ENCODE data around the gene PSEN1. TPM values are rescaled to one million over a fixed set of nuclear protein-coding genes. Genes with fewer than 3 reads are reported as not detected.

The PSEN1 gene
- total and polyA plus RNA-seq, 2 of the 8 experiments (the other 6 are each of a cell fraction or from before 2014, with no cell fraction given) = 10.1 to 38.7 TPM

GRCh38 chr14:73237786-73238423 lies 101.6 kb downstream of the PSEN1 start:
- H3K4me1 ChIP-seq (replicated peaks in 1 of 4; ENCODE audit: control insufficient read depth in 3 of 4, insufficient read depth in 4 of 4, low read length in 3 of 4) = peaks cover 3 to 54% (median 34%) of the 10 kb centered on the region in 4 experiments
- H2BK120ac ChIP-seq (replicated peaks; ENCODE audit: low read depth, low read length) = no peak overlapping the region
- H2BK12ac ChIP-seq (ENCODE audit: low read depth, low read length) = no peak overlapping the region
- H4K8ac ChIP-seq (ENCODE audit: extremely low read depth, insufficient read depth, low read length) = peak overlapping the region; percentile 53; the same call in 1 of the 2 replicates
- 0 out of 8 replicates have a peak, but pooled peaks cover 0 to 3% (median 0%) of the 10 kb centered on the region in 4 experiments for H3K36me3 ChIP-seq (ENCODE audit: control insufficient read depth in 2 of 4, insufficient read depth in 4 of 4, low read length in 3 of 4)
- H3K4me3 ChIP-seq (ENCODE audit: extremely low read depth in 1 of 4, insufficient read depth in 2 of 4, low read depth in 3 of 4, low read length in 4 of 4) = peak overlapping the region; percentile 55 to 62 (median 60)
- WGBS, 2 experiments (ENCODE audit: extremely low coverage in 1 of 2, insufficient coverage in 1 of 2, insufficient read length in 1 of 2, insufficient replicate concordance in 2 of 2, low coverage in 1 of 2, low lambda C conversion rate in 2 of 2, missing lambda C conversion rate in 1 of 2) = 1% methylated on average over 57 of the region's 73 CpGs; no CpG with 5 or more reads in 1 of the 2 experiments
- no peak overlapping the region for H3K27ac ChIP-seq (ENCODE audit: low read depth, low read length)
- no peak overlapping the region for H2BK5ac ChIP-seq (ENCODE audit: low read depth, low read length)
- H3K23me2 ChIP-seq (ENCODE audit: low read depth, low read length) = peaks cover 22% of the 10 kb centered on the region
- no peak overlapping the region for H3K23ac ChIP-seq (ENCODE audit: insufficient read length)
- no peak overlapping the region for H2BK20ac ChIP-seq (ENCODE audit: low read length)
- peak overlapping the region in 1 of 4 experiments; percentile 58; a peak in 3 of 7 replicates for H3K9ac ChIP-seq (replicated peaks in 1 of 4; ENCODE audit: extremely low read depth in 1 of 4, low read depth in 3 of 4, low read length in 3 of 4)
- peaks cover 6 to 29% (median 20%) of the 10 kb centered on the region in 4 experiments for H3K27me3 ChIP-seq (replicated peaks in 1 of 4; ENCODE audit: control insufficient read depth in 3 of 4, extremely low read depth in 1 of 4, insufficient read depth in 3 of 4, low read length in 3 of 4)
- POLR2A ChIA-PET (ENCODE audit: partially characterized antibody) = interaction anchor here (0.6 to 1.7 kb wide), 7 partner anchors 9 to 186 kb away, joined by 3 to 6 read pairs (median 3); no protein-coding TSS in a partner anchor
- H4K5ac ChIP-seq (ENCODE audit: insufficient read length, low read depth, low read length) = no peak overlapping the region
- H2AFZ ChIP-seq (ENCODE audit: low read length) = no peak overlapping the region
- no peak overlapping the region for H2AK5ac ChIP-seq (ENCODE audit: low read depth, low read length)
- H4K20me1 ChIP-seq (replicated peaks in 1 of 2; ENCODE audit: control insufficient read depth in 1 of 2, insufficient read depth in 2 of 2, low read length in 2 of 2) = peaks cover 3 to 4% of the 10 kb centered on the region in 2 experiments
- no peak overlapping the region for H3K4ac ChIP-seq (replicated peaks; ENCODE audit: insufficient read length, low read depth, low read length)
- DNase-seq (ENCODE audit: low read depth in 1 of 2, low spot score in 2 of 2) (no peak), FAIRE-seq (no peak)
- H3K9me3 ChIP-seq (ENCODE audit: insufficient read depth in 2 of 2, low read depth in 1 of 2, low read length in 1 of 2) = no peaks in the 10 kb centered on the region
- CTCF ChIA-PET (ENCODE audit: partially characterized antibody) = interaction anchor here (0.6 to 0.8 kb wide), 2 partner anchors 18 to 65 kb away, joined by 3 read pairs; no protein-coding TSS in a partner anchor
- H3K79me1 ChIP-seq (ENCODE audit: low read depth, low read length) = peaks cover 5% of the 10 kb centered on the region
- no peak overlapping the region for H3K14ac ChIP-seq (ENCODE audit: insufficient read length)
- H4K91ac ChIP-seq (replicated peaks; ENCODE audit: insufficient read length, low read length) = no peak overlapping the region
- H3K18ac ChIP-seq (ENCODE audit: extremely low read depth, low read length) = peak overlapping the region; percentile 72; the same call in 1 of the 2 replicates
- no peak overlapping the region for H2BK15ac ChIP-seq (ENCODE audit: low read length)
- no peak overlapping the region for H3K56ac ChIP-seq (replicated peaks; ENCODE audit: insufficient read length, low read depth, low read length)
- peaks cover 0 to 10% of the 10 kb centered on the region in 2 experiments; a peak in 2 of 4 replicates for H3K79me2 ChIP-seq (ENCODE audit: control insufficient read depth in 1 of 2, insufficient read depth in 2 of 2, low read length in 2 of 2)
- peak overlapping the region; percentile 89 to 96 for H3K4me2 ChIP-seq (ENCODE audit: insufficient read depth in 1 of 2, low read depth in 2 of 2, low read length in 2 of 2)
- TF ChIP-seq KDM5A (IDR thresholded peaks at IDR 0.05; ENCODE audit: low read length) (no peak), SIN3A (conservative IDR thresholded peaks at IDR 0.05 in 1 of 2, IDR thresholded peaks at IDR 0.05 in 1 of 2; ENCODE audit: low read depth in 1 of 2, low read length in 2 of 2) (no peak), ASH2L (IDR thresholded peaks at IDR 0.05; ENCODE audit: low read length) (peak; percentile 21), SRF (IDR thresholded peaks at IDR 0.05; ENCODE audit: low read depth, low read length) (no peak), GTF2F1 (IDR thresholded peaks at IDR 0.05; ENCODE audit: borderline replicate concordance, low read depth, low read length) (no peak), RFX5 (IDR thresholded peaks at IDR 0.05; ENCODE audit: borderline replicate concordance, low read depth, low read length) (no peak), SUZ12 (IDR thresholded peaks at IDR 0.05; ENCODE audit: low read length) (peak; percentile 54; the same call in 1 of the 2 replicates), CHD1 (IDR thresholded peaks at IDR 0.05; ENCODE audit: low read depth, low read length) (no peak), E2F6 (IDR thresholded peaks at IDR 0.05) (0 out of 2 replicates have a peak, but pooled peaks have one; percentile 0), TEAD4 (IDR thresholded peaks at IDR 0.05; ENCODE audit: low read depth, low read length) (no peak)

Data from H1 (cell line).